ENCODE results near the gene KIAA0232.
A peak's percentile ranks its signal among the peaks of the same experiment; 100 is the strongest.
"Not testable (repeated sequence)": the region's sequence is repeated elsewhere in the genome, so short reads cannot be mapped to it uniquely, and the experiment has no call there.

The KIAA0232 gene

GRCh38 chr4:6779667-6780565, 2.6 kb upstream of the KIAA0232 start:
- no peaks in the 10 kb centered on the region for H3K36me3 ChIP-seq (ENCODE audit: control insufficient read depth, insufficient read depth, low read length, severe bottlenecking)
- peaks cover 22% of the 10 kb centered on the region for H3K27me3 ChIP-seq (replicated peaks; ENCODE audit: control insufficient read depth, insufficient read depth, low read length)
- H3K9ac ChIP-seq (ENCODE audit: low read length) = no peak overlapping the region
- peaks cover 23% of the 10 kb centered on the region for H3K4me1 ChIP-seq (ENCODE audit: control insufficient read depth, insufficient read depth, low read length)
- no peak for DNase-seq (ENCODE audit: low read depth)
- H3K9me3 ChIP-seq (ENCODE audit: control insufficient read depth, low read length) = no peaks in the 10 kb centered on the region
- no peak overlapping the region for H3K4me3 ChIP-seq (ENCODE audit: low read length)

- Histone ChIP-seq H3K27me3 (replicated peaks; ENCODE audit: control insufficient read depth, insufficient read depth, low read length) (peaks cover 10% of the 10 kb centered on the region), H3K4me1 (ENCODE audit: control insufficient read depth, insufficient read depth, low read length) (peaks cover 29% of the 10 kb centered on the region), H3K9me3 (ENCODE audit: control insufficient read depth, low read length) (no peaks in the 10 kb centered on the region), H3K4me3 (ENCODE audit: low read length) (no peak overlapping the region), H3K36me3 (ENCODE audit: control insufficient read depth, insufficient read depth, low read length, severe bottlenecking) (no peaks in the 10 kb centered on the region), H3K9ac (ENCODE audit: low read length) (no peak overlapping the region)
- DNase-seq (ENCODE audit: low read depth) = no peak
Measured at GRCh38 chr4:6781113-6781512, 1.4 kb upstream of the KIAA0232 start.

GRCh38 chr4:6781561-6781960, 966 bp upstream of the KIAA0232 start:
- peak overlapping the region; percentile 80 for H3K4me3 ChIP-seq (ENCODE audit: low read length)
- no peak for DNase-seq (ENCODE audit: low read depth)
- peaks cover 29% of the 10 kb centered on the region for H3K4me1 ChIP-seq (ENCODE audit: control insufficient read depth, insufficient read depth, low read length)
- H3K36me3 ChIP-seq (ENCODE audit: control insufficient read depth, insufficient read depth, low read length, severe bottlenecking) = no peaks in the 10 kb centered on the region
- peaks cover 6% of the 10 kb centered on the region for H3K27me3 ChIP-seq (replicated peaks; ENCODE audit: control insufficient read depth, insufficient read depth, low read length)
- H3K9me3 ChIP-seq (ENCODE audit: control insufficient read depth, low read length) = no peaks in the 10 kb centered on the region
- peak overlapping the region; percentile 98 for H3K9ac ChIP-seq (ENCODE audit: low read length)

GRCh38 chr4:6782846-6783110, 251 bp downstream of the KIAA0232 start:
- H3K4me1 ChIP-seq (ENCODE audit: control insufficient read depth, insufficient read depth, low read length) = peaks cover 29% of the 10 kb centered on the region
- no peaks in the 10 kb centered on the region for H3K36me3 ChIP-seq (ENCODE audit: control insufficient read depth, insufficient read depth, low read length, severe bottlenecking)
- peak overlapping the region; percentile 92 for H3K4me3 ChIP-seq (ENCODE audit: low read length)
- peak overlapping the region; percentile 98 for H3K9ac ChIP-seq (ENCODE audit: low read length)
- no peaks in the 10 kb centered on the region for H3K27me3 ChIP-seq (replicated peaks; ENCODE audit: control insufficient read depth, insufficient read depth, low read length)
- no peaks in the 10 kb centered on the region for H3K9me3 ChIP-seq (ENCODE audit: control insufficient read depth, low read length)
- DNase-seq (ENCODE audit: low read depth) = peak; percentile 52

GRCh38 chr4:6783111-6783981, 819 bp downstream of the KIAA0232 start:
- peak; percentile 98 for DNase-seq (ENCODE audit: low read depth)
- Histone ChIP-seq H3K9ac (ENCODE audit: low read length) (peak overlapping the region; percentile 98), H3K9me3 (ENCODE audit: control insufficient read depth, low read length) (no peaks in the 10 kb centered on the region), H3K4me1 (ENCODE audit: control insufficient read depth, insufficient read depth, low read length) (peaks cover 34% of the 10 kb centered on the region), H3K27me3 (replicated peaks; ENCODE audit: control insufficient read depth, insufficient read depth, low read length) (no peaks in the 10 kb centered on the region), H3K4me3 (ENCODE audit: low read length) (peak overlapping the region; percentile 96), H3K36me3 (ENCODE audit: control insufficient read depth, insufficient read depth, low read length, severe bottlenecking) (no peaks in the 10 kb centered on the region)

GRCh38 chr4:6785572-6785925, 3.0 kb downstream of the KIAA0232 start:
- no peak overlapping the region for H3K9ac ChIP-seq (ENCODE audit: low read length)
- H3K4me1 ChIP-seq (ENCODE audit: control insufficient read depth, insufficient read depth, low read length) = peaks cover 31% of the 10 kb centered on the region
- peaks cover 4% of the 10 kb centered on the region for H3K36me3 ChIP-seq (ENCODE audit: control insufficient read depth, insufficient read depth, low read length, severe bottlenecking)
- no peak for DNase-seq (ENCODE audit: low read depth)
- no peak overlapping the region for H3K4me3 ChIP-seq (ENCODE audit: low read length)
- no peaks in the 10 kb centered on the region for H3K9me3 ChIP-seq (ENCODE audit: control insufficient read depth, low read length)
- H3K27me3 ChIP-seq (replicated peaks; ENCODE audit: control insufficient read depth, insufficient read depth, low read length) = no peaks in the 10 kb centered on the region

GRCh38 chr4:6788123-6788522, 5.6 kb downstream of the KIAA0232 start:
- no peak for DNase-seq (ENCODE audit: low read depth)
- H3K9ac ChIP-seq (ENCODE audit: low read length) = no peak overlapping the region
- no peaks in the 10 kb centered on the region for H3K9me3 ChIP-seq (ENCODE audit: control insufficient read depth, low read length)
- peaks cover 37% of the 10 kb centered on the region for H3K4me1 ChIP-seq (ENCODE audit: control insufficient read depth, insufficient read depth, low read length)
- no peaks in the 10 kb centered on the region for H3K27me3 ChIP-seq (replicated peaks; ENCODE audit: control insufficient read depth, insufficient read depth, low read length)
- H3K4me3 ChIP-seq (ENCODE audit: low read length) = no peak overlapping the region
- H3K36me3 ChIP-seq (ENCODE audit: control insufficient read depth, insufficient read depth, low read length, severe bottlenecking) = peaks cover 10% of the 10 kb centered on the region

- peaks cover 22% of the 10 kb centered on the region for H3K4me1 ChIP-seq (ENCODE audit: control insufficient read depth, insufficient read depth, low read length)
- H3K36me3 ChIP-seq (ENCODE audit: control insufficient read depth, insufficient read depth, low read length, severe bottlenecking); DNase-seq (ENCODE audit: low read depth); H3K9ac ChIP-seq (ENCODE audit: low read length); H3K9me3 ChIP-seq (ENCODE audit: control insufficient read depth, low read length); H3K27me3 ChIP-seq (replicated peaks; ENCODE audit: control insufficient read depth, insufficient read depth, low read length); H3K4me3 ChIP-seq (ENCODE audit: low read length): not testable (repeated sequence)
Measured at GRCh38 chr4:6791245-6791644, 8.7 kb downstream of the KIAA0232 start.

- H3K4me3 ChIP-seq (ENCODE audit: low read length); H3K27me3 ChIP-seq (replicated peaks; ENCODE audit: control insufficient read depth, insufficient read depth, low read length); H3K9me3 ChIP-seq (ENCODE audit: control insufficient read depth, low read length); DNase-seq (ENCODE audit: low read depth); H3K36me3 ChIP-seq (ENCODE audit: control insufficient read depth, insufficient read depth, low read length, severe bottlenecking): not testable (repeated sequence)
- peaks cover 22% of the 10 kb centered on the region for H3K4me1 ChIP-seq (ENCODE audit: control insufficient read depth, insufficient read depth, low read length)
- H3K9ac ChIP-seq (ENCODE audit: low read length) = peak overlapping the region; percentile 4
Measured at GRCh38 chr4:6791796-6792195, 9.3 kb downstream of the KIAA0232 start.

- DNase-seq (ENCODE audit: low read depth) = no peak
- no peaks in the 10 kb centered on the region for H3K27me3 ChIP-seq (replicated peaks; ENCODE audit: control insufficient read depth, insufficient read depth, low read length)
- H3K9me3 ChIP-seq (ENCODE audit: control insufficient read depth, low read length) = no peaks in the 10 kb centered on the region
- H3K36me3 ChIP-seq (ENCODE audit: control insufficient read depth, insufficient read depth, low read length, severe bottlenecking) = peaks cover 10% of the 10 kb centered on the region
- no peak overlapping the region for H3K4me3 ChIP-seq (ENCODE audit: low read length)
- peaks cover 22% of the 10 kb centered on the region for H3K4me1 ChIP-seq (ENCODE audit: control insufficient read depth, insufficient read depth, low read length)
- no peak overlapping the region for H3K9ac ChIP-seq (ENCODE audit: low read length)
Measured at GRCh38 chr4:6794189-6794588, 11.7 kb downstream of the KIAA0232 start.

- no peaks in the 10 kb centered on the region for H3K27me3 ChIP-seq (replicated peaks; ENCODE audit: control insufficient read depth, insufficient read depth, low read length)
- H3K9me3 ChIP-seq (ENCODE audit: control insufficient read depth, low read length) = no peaks in the 10 kb centered on the region
- peaks cover 22% of the 10 kb centered on the region for H3K4me1 ChIP-seq (ENCODE audit: control insufficient read depth, insufficient read depth, low read length)
- no peak for DNase-seq (ENCODE audit: low read depth)
- peaks cover 8% of the 10 kb centered on the region for H3K36me3 ChIP-seq (ENCODE audit: control insufficient read depth, insufficient read depth, low read length, severe bottlenecking)
- no peak overlapping the region for H3K4me3 ChIP-seq (ENCODE audit: low read length)
- no peak overlapping the region for H3K9ac ChIP-seq (ENCODE audit: low read length)
Measured at GRCh38 chr4:6795821-6796220, 13.3 kb downstream of the KIAA0232 start.

Measured in adipocyte (in vitro differentiated cells).